ENCODE data around the gene PBX1. TPM values are rescaled to one million over a fixed set of nuclear protein-coding genes. Genes with fewer than 3 reads are reported as not detected.

The PBX1 gene
- total RNA-seq, 4 donors from 2014 or later, result 25.8 to 31.0 (median 27.1) TPM

GRCh38 chr1:164695956-164696665 is 137.1 kb downstream of the PBX1 start:
- no peak overlapping the region for H3K27ac ChIP-seq
- no peaks in the 10 kb centered on the region for H3K4me1 ChIP-seq
- TF ChIP-seq CTCF (IDR thresholded peaks at IDR 0.05) (no peak), EP300 (IDR thresholded peaks at IDR 0.05) (no peak), POLR2A (IDR thresholded peaks at IDR 0.05) (no peak)
- DNase-seq (ENCODE audit: low spot score in 2 of 2), result no peak
- H3K4me3 ChIP-seq, result no peak overlapping the region
- H3K27me3 ChIP-seq, result no peaks in the 10 kb centered on the region
- H3K9me3 ChIP-seq, result no peaks in the 10 kb centered on the region
- WGBS, 2 donors, result 89 to 91% methylated on average over 5 of the region's 5 CpGs
- no peaks in the 10 kb centered on the region for H3K36me3 ChIP-seq

GRCh38 chr1:164699815-164700491 is 141.0 kb downstream of the PBX1 start:
- TF ChIP-seq EP300 (IDR thresholded peaks at IDR 0.05) (no peak), POLR2A (IDR thresholded peaks at IDR 0.05) (no peak), CTCF (IDR thresholded peaks at IDR 0.05) (no peak)
- DNase-seq (ENCODE audit: low spot score in 2 of 2), result no peak
- H3K9me3 ChIP-seq, result no peaks in the 10 kb centered on the region
- no peak overlapping the region for H3K4me3 ChIP-seq
- H3K4me1 ChIP-seq, result peaks cover 0 to 7% (median 2%) of the 10 kb centered on the region in 4 donors
- no peak overlapping the region for H3K27ac ChIP-seq
- WGBS, 2 donors, result 82 to 86% methylated on average over 17 of the region's 17 CpGs
- H3K36me3 ChIP-seq, result no peaks in the 10 kb centered on the region
- H3K27me3 ChIP-seq, result no peaks in the 10 kb centered on the region

- Histone ChIP-seq H3K9me3 (no peaks in the 10 kb centered on the region), H3K4me1 (peaks cover 0 to 7% (median 2%) of the 10 kb centered on the region in 4 donors), H3K36me3 (no peaks in the 10 kb centered on the region), H3K4me3 (no peak overlapping the region), H3K27ac (no peak overlapping the region), H3K27me3 (no peaks in the 10 kb centered on the region)
- 95 to 97% methylated on average over 2 of the region's 2 CpGs for WGBS, 2 donors
- no peak for DNase-seq (ENCODE audit: low spot score in 2 of 2)
- TF ChIP-seq POLR2A (IDR thresholded peaks at IDR 0.05) (no peak), EP300 (IDR thresholded peaks at IDR 0.05) (no peak), CTCF (IDR thresholded peaks at IDR 0.05) (no peak)
These were observed 141.7 kb downstream of the PBX1 start for GRCh38 chr1:164700683-164701082.

- Histone ChIP-seq H3K36me3 (no peaks in the 10 kb centered on the region), H3K9me3 (no peaks in the 10 kb centered on the region), H3K4me1 (peaks cover 0 to 7% (median 2%) of the 10 kb centered on the region in 4 donors), H3K4me3 (no peak overlapping the region), H3K27ac (no peak overlapping the region), H3K27me3 (no peaks in the 10 kb centered on the region)
- DNase-seq (ENCODE audit: low spot score in 2 of 2), result no peak
- TF ChIP-seq EP300 (IDR thresholded peaks at IDR 0.05) (no peak), POLR2A (IDR thresholded peaks at IDR 0.05) (no peak), CTCF (IDR thresholded peaks at IDR 0.05) (no peak)
- WGBS, 2 donors, result 90 to 95% methylated on average over 2 of the region's 2 CpGs
These were observed 142.3 kb downstream of the PBX1 start for GRCh38 chr1:164701189-164701761.

- Histone ChIP-seq H3K9me3 (no peaks in the 10 kb centered on the region), H3K36me3 (no peaks in the 10 kb centered on the region), H3K4me1 (peaks cover 0 to 11% (median 2%) of the 10 kb centered on the region in 4 donors), H3K4me3 (no peak overlapping the region), H3K27me3 (no peaks in the 10 kb centered on the region), H3K27ac (no peak overlapping the region)
- DNase-seq (ENCODE audit: low spot score in 2 of 2), result no peak
- WGBS, 2 donors, result 93 to 95% methylated on average over 1 of the region's 1 CpG
- TF ChIP-seq CTCF (IDR thresholded peaks at IDR 0.05) (no peak), EP300 (IDR thresholded peaks at IDR 0.05) (no peak), POLR2A (IDR thresholded peaks at IDR 0.05) (no peak)
These were observed 143.2 kb downstream of the PBX1 start for GRCh38 chr1:164702216-164702615.
